Astrocyte (in vitro differentiated cells and primary cell): Measurements from ENCODE around the gene AMT. TPM values are rescaled to one million over a fixed set of nuclear protein-coding genes. Genes with fewer than 3 reads are reported as not detected.
A peak's percentile ranks its signal among the peaks of the same experiment; 100 is the strongest.

Experiments used
- DNase-seq: peaks from one replicate; pipeline ENCODE4 v3.0.0-alpha.2; 2010; ENCODE audit warnings: low read depth
- FAIRE-seq: peaks from 2 replicates; lab custom pipeline; 2011; peaks lifted over from hg19 to GRCh38; lab: Jason Lieb, UNC
- H2AFZ ChIP-seq: 2 replicates; pipeline ENCODE4 v1.6.0; 2012; ENCODE audit warnings: low read depth, low read length, inconsistent platforms
- H3K27ac ChIP-seq: 2 replicates; pipeline ENCODE4 v1.5.1; 2011; ENCODE audit warnings: low read depth, low read length, inconsistent platforms
- H3K27me3 ChIP-seq: 2 replicates; pipeline ENCODE4 v1.6.0; 2011; ENCODE audit warnings: low read length, inconsistent platforms; ENCODE audit not compliant: insufficient read depth
- H3K36me3 ChIP-seq: 2 replicates; pipeline ENCODE4 v1.5.1; 2011; ENCODE audit warnings: low read length, inconsistent platforms; ENCODE audit not compliant: insufficient read depth
- H3K4me1 ChIP-seq: 2 replicates; pipeline ENCODE4 v1.5.1; 2011; ENCODE audit warnings: low read length, inconsistent platforms; ENCODE audit not compliant: insufficient read depth
- H3K4me2 ChIP-seq: 2 replicates; pipeline ENCODE4 v1.6.0; 2012; ENCODE audit warnings: low read length, inconsistent platforms
- H3K4me3 ChIP-seq: 2 replicates; pipeline ENCODE4 v1.5.1; 2011; ENCODE audit warnings: low read depth, mild to moderate bottlenecking, low read length, inconsistent platforms; ENCODE audit not compliant: insufficient read depth
- H3K79me2 ChIP-seq: 2 replicates; pipeline ENCODE4 v1.6.0; 2012; ENCODE audit warnings: mild to moderate bottlenecking, low read length, inconsistent platforms; ENCODE audit not compliant: insufficient read depth
- H3K9ac ChIP-seq: 2 replicates; pipeline ENCODE4 v1.6.0; 2012; ENCODE audit warnings: mild to moderate bottlenecking, low read length, inconsistent platforms
- H3K9me3 ChIP-seq: 2 replicates; pipeline ENCODE4 v1.5.1; 2012; ENCODE audit warnings: low read depth, mild to moderate bottlenecking, low read length, inconsistent platforms; ENCODE audit not compliant: insufficient read depth
- H4K20me1 ChIP-seq: 2 replicates; pipeline ENCODE4 v1.6.0; 2012; ENCODE audit warnings: low read length, inconsistent platforms; ENCODE audit not compliant: insufficient read depth
- H3K27ac Mint-ChIP-seq: one replicate; pipeline ENCODE4 v1.8.0; 2021; ENCODE audit warnings: mild to moderate bottlenecking, mixed read lengths; ENCODE audit not compliant: unreplicated experiment
- H3K27me3 Mint-ChIP-seq: one replicate; pipeline ENCODE4 v1.8.0; 2021; ENCODE audit warnings: low read depth, mixed read lengths; ENCODE audit not compliant: unreplicated experiment
- H3K36me3 Mint-ChIP-seq: one replicate; pipeline ENCODE4 v1.8.0; 2021; ENCODE audit warnings: low read depth, mixed read lengths; ENCODE audit not compliant: unreplicated experiment
- H3K4me1 Mint-ChIP-seq: one replicate; pipeline ENCODE4 v1.8.0; 2021; ENCODE audit warnings: low read depth, mixed read lengths; ENCODE audit not compliant: unreplicated experiment
- H3K4me3 Mint-ChIP-seq: one replicate; pipeline ENCODE4 v1.8.0; 2021; ENCODE audit warnings: mild to moderate bottlenecking, moderate library complexity, mixed read lengths; ENCODE audit not compliant: unreplicated experiment
- H3K9me3 Mint-ChIP-seq: one replicate; pipeline ENCODE4 v1.8.0; 2021; ENCODE audit warnings: mild to moderate bottlenecking, mixed read lengths; ENCODE audit not compliant: unreplicated experiment
- EZH2 ChIP-seq: IDR thresholded peaks from 2 replicates; pipeline ENCODE4 v1.6.1; 2012; ENCODE audit warnings: mild to moderate bottlenecking, low read length, inconsistent platforms; ENCODE audit not compliant: insufficient read depth
- total RNA-seq: library from RNA; stranded (reverse); gene quantifications from 2 replicates; pipeline ENCODE4 v1.2.1, GENCODE V29; 2021
- TF ChIP-seq, protein P1 (sequence below): IDR thresholded peaks from 2 replicates; pipeline ENCODE4 v1.5.1; 2011; ENCODE audit warnings: low read depth, mild to moderate bottlenecking, inconsistent platforms, low read length, moderate library complexity; ENCODE audit not compliant: insufficient read depth

Gene AMT
- total RNA-seq, 1 donor from 2014 or later = 5.2 TPM

DNA sequence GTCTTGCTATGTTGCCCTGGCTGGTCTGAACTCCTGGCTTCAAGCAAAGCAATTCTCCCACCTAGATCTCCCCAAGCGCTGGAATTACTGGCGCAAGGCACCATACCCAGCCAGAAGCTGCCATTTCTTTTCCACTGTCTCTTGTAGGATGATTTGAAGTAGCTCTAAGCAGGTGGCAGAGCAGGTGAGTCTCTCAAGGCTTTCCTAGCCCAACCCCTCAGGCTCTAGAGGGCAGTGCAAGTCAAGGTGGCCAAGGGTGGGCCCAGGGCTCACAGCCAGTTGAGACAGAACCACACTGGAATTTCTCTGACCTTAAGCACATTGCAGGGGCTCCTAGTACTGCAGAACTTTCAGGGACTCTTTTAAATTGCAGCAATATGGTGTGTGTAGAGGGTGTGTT lies 32.2 kb upstream of the AMT start:
- Histone ChIP-seq H3K4me2 (no peak overlapping the region), H3K36me3 (no peaks in the 10 kb centered on the region), H2AFZ (no peak overlapping the region), H3K4me1 (peaks cover 5% of the 10 kb centered on the region), H3K4me3 (no peak overlapping the region), H3K79me2 (no peaks in the 10 kb centered on the region), H3K27me3 (no peaks in the 10 kb centered on the region), H3K9ac (no peak overlapping the region), H4K20me1 (no peaks in the 10 kb centered on the region), H3K27ac (no peak overlapping the region), H3K9me3 (no peaks in the 10 kb centered on the region)
- peaks cover 2% of the 10 kb centered on the region for H3K27me3 Mint-ChIP-seq
- peaks cover 10% of the 10 kb centered on the region for H3K4me1 Mint-ChIP-seq
- FAIRE-seq (no peak), DNase-seq (no peak)
- H3K27ac Mint-ChIP-seq = no peak overlapping the region
- TF ChIP-seq EZH2 = no peak
- TF ChIP-seq, protein P1, sequence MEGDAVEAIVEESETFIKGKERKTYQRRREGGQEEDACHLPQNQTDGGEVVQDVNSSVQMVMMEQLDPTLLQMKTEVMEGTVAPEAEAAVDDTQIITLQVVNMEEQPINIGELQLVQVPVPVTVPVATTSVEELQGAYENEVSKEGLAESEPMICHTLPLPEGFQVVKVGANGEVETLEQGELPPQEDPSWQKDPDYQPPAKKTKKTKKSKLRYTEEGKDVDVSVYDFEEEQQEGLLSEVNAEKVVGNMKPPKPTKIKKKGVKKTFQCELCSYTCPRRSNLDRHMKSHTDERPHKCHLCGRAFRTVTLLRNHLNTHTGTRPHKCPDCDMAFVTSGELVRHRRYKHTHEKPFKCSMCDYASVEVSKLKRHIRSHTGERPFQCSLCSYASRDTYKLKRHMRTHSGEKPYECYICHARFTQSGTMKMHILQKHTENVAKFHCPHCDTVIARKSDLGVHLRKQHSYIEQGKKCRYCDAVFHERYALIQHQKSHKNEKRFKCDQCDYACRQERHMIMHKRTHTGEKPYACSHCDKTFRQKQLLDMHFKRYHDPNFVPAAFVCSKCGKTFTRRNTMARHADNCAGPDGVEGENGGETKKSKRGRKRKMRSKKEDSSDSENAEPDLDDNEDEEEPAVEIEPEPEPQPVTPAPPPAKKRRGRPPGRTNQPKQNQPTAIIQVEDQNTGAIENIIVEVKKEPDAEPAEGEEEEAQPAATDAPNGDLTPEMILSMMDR = no peak
- H3K9me3 Mint-ChIP-seq = no peaks in the 10 kb centered on the region
- H3K4me3 Mint-ChIP-seq = no peak overlapping the region
- H3K36me3 Mint-ChIP-seq = no peaks in the 10 kb centered on the region

DNA sequence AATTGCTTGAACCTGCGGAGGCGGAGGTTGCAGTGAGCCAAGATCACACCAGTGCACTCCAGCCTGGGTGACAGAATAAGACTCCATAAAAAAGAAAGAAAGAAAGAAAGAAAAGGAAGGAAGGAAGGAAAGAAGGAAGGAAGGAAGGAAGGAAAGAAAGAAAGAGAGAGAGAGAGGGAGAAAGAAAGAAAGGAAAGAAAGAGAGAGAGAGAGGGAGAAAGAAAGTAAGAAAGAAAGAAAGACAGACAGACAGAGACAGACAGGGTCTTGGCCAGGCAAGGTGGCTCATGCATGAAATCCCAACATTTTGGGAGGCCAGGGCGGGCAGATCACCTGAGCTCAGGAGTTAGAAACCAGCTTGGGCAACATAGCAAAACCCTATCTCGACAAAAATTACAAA lies 31.3 kb upstream of the AMT start:
- H3K27ac ChIP-seq = no peak overlapping the region
- peak overlapping the region; percentile 58 for H3K27ac Mint-ChIP-seq
- peaks cover 10% of the 10 kb centered on the region for H3K4me1 Mint-ChIP-seq
- peaks cover 5% of the 10 kb centered on the region for H3K4me1 ChIP-seq
- FAIRE-seq (no peak), DNase-seq (no peak)
- H3K27me3 ChIP-seq = no peaks in the 10 kb centered on the region
- H3K36me3 ChIP-seq = no peaks in the 10 kb centered on the region
- H3K4me3 Mint-ChIP-seq = no peak overlapping the region
- no peaks in the 10 kb centered on the region for H3K79me2 ChIP-seq
- H3K4me3 ChIP-seq = no peak overlapping the region
- H3K4me2 ChIP-seq = no peak overlapping the region
- no peaks in the 10 kb centered on the region for H4K20me1 ChIP-seq
- no peak for TF ChIP-seq EZH2
- TF ChIP-seq, protein P1 = no peak
- no peak overlapping the region for H3K9ac ChIP-seq
- H2AFZ ChIP-seq = no peak overlapping the region
- H3K36me3 Mint-ChIP-seq = no peaks in the 10 kb centered on the region
- H3K27me3 Mint-ChIP-seq = peaks cover 2% of the 10 kb centered on the region
- H3K9me3 Mint-ChIP-seq = no peaks in the 10 kb centered on the region
- H3K9me3 ChIP-seq = no peaks in the 10 kb centered on the region

DNA sequence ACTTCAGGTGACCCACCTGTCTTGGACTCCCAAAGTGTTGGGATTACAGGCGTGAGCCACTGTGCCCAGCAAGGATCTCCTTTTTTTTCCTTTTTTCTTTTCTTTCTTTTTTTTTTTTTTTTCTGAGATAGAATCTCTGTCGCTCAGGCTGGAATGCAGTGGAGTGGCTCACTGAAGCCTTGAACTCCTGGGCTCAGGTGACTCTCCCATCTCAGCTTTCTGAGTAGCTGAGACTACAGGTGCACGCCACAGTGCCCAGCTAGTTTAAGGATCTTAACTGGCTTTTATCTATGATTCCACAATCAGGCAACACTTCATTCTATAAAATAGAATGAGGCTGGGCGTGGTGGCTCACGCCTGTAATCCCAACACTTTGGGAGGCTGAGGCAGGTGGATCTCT lies 23.1 kb upstream of the AMT start:
- Histone ChIP-seq H3K4me1 (peaks cover 6% of the 10 kb centered on the region), H3K79me2 (no peaks in the 10 kb centered on the region), H3K27me3 (no peaks in the 10 kb centered on the region), H3K36me3 (no peaks in the 10 kb centered on the region), H2AFZ (no peak overlapping the region), H3K9me3 (no peaks in the 10 kb centered on the region), H4K20me1 (no peaks in the 10 kb centered on the region), H3K4me3 (no peak overlapping the region), H3K27ac (no peak overlapping the region), H3K9ac (no peak overlapping the region), H3K4me2 (no peak overlapping the region)
- DNase-seq (no peak), FAIRE-seq (no peak)
- H3K4me1 Mint-ChIP-seq = no peaks in the 10 kb centered on the region
- no peak overlapping the region for H3K27ac Mint-ChIP-seq
- H3K27me3 Mint-ChIP-seq = no peaks in the 10 kb centered on the region
- no peaks in the 10 kb centered on the region for H3K9me3 Mint-ChIP-seq
- H3K4me3 Mint-ChIP-seq = no peak overlapping the region
- H3K36me3 Mint-ChIP-seq = no peaks in the 10 kb centered on the region
- TF ChIP-seq, protein P1 = no peak
- no peak for TF ChIP-seq EZH2
